Lower leg skin (tissue), 3 donors: Measurements from ENCODE around the gene SIN3B.

Experiments
- CTCF ChIP-seq, 3 donors: fragments of 450-650 bp; IDR thresholded peaks; one replicate each; pipeline ENCODE4 v1.5.1; 2016; ENCODE audit warnings: antibody characterized with exemption in 3 of 3, mild to moderate bottlenecking in 3 of 3, moderate library complexity in 2 of 3
- POLR2A ChIP-seq, 2 donors: fragments of 450-650 bp; IDR thresholded peaks; one replicate each; pipeline ENCODE4 v1.6.1; 2016 to 2017; ENCODE audit warnings: antibody characterized with exemption in 2 of 2, mild to moderate bottlenecking in 1 of 2, moderate library complexity in 1 of 2

GRCh38 chr19:16914421-16914820 is 85.2 kb downstream of the SIN3B start:
- TF ChIP-seq CTCF (IDR thresholded peaks at IDR 0.05) (no peak), POLR2A (IDR thresholded peaks at IDR 0.05) (no peak)
